HG03103 (cell line): Measurements from ENCODE around the gene SAPCD1.

Experiments
- ATAC-seq: cut with Tn5 transposase; IDR thresholded peaks from one replicate; pipeline ENCODE4 v1.9.1; 2021; ENCODE audit warnings: low read depth; ENCODE audit not compliant: unreplicated experiment

The SAPCD1 gene

DNA sequence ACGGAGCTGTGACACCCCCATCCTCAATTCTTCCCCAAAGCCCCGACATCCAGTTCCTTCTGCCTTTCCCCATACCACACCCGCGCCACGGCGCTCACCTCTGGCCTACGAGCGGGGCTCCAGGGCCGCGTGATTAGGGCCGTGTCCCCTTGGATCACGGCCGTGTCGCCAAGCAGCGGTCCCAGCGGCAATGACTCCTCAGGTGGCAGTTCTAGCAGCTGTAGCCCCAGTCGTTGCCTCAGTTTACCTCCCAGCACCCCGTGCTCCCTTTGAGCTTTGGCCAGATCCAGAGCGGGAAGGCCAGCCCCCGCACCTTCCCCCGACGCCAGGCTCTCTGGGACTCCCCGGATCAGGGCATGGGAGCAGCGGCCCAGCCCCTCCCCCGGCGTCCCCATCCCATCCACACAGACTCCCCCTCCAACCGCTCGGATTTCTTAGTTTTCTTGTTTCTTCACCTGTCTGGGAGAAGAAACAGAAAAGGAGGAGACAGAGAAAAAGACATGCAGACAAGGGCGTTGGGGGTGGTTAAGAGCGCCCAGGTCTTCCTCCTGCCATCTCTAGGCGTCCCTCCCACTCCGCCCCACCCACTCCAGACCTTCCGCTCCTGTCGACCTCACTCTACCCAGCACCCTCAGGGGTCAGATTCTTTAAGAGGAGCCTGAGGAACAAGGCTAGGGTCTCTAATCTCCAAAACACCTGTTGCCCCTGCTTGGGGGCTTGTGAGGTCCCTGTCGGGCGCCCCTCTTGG, 33.5 kb upstream of the SAPCD1 start, which contains the start of gene DDAH2:
TSS of gene DDAH2 (minus strand) at position 533 of the 748 bp plus-strand sequence. CDS start at position 395, 138 bp downstream.
- ATAC-seq = no peak

DNA sequence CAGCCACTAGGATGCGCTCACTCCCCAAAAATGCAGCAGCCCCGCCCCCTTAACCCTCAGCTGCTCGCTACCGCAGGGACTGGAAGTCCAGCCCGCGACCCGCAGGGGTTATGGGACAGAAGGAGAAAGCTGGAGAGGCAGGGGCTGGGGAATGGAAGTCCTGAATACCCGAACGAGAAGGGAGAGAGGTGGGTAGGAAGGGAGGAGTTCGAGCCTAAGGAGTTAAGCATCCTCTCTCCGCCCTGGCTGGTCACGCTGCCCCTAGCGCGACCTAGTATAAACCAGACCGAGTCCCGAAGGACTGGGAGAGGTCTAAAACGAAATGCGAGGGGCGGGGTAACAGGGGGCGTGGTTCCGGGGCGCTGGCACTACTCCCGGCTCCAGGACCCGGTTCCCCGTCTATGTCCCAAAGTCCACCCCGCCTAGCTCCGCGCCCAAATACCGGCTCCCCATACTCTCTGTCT, 32.9 kb upstream of the SAPCD1 start:
- ATAC-seq = no peak

DNA sequence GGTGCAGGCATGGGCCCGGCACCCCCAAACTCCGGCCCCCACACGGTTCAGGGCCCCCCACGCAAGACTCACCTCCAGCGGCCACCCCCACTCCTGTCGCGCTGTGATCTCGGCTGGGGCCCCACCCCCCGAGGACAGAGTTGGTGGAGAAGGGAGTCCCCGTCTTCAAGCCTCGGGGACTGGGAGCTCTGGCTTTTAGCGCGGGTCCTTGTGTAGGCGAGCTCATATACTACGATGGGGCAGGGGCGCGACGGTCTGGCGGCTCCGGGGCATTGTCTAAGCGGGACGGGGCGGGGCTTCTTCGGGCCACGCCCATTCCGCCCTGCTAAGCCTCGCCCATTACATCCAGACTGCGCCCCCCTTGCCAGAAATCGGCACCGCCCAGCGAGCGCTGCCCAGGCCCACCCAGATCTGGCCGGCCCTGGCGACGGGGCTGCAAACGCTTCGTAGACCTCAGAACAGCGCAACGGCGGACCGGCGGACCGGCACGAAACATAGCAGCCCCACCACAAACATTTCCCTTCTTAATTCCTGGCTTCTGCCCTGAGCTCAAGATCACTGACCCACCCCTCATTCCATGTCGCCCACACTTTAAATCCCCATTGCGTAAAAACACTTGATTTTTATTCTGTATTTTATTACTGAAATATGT, 32.4 kb upstream of the SAPCD1 start:
- no peak for ATAC-seq

DNA sequence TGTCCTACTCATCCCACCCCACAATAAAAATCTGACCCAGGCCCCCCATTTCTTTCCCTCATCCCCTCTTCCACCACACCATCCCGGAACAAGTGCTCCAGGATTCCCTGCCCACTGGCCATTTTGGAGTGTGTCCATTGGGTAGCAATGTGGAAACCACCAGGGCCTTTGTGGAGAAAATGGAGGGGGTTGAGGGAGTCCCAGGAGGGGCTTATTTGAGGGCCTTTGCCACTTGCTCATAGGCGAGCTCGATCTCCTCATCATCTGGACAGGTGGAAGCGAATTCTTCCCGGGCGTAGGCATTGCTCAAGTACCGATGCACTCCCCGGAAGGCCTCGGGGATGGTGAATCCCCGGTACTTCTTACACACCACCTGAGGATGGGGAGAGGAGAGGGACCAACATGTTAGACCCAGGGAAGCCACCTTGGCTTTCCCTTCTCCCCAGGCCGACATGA, 31.8 kb upstream of the SAPCD1 start:
- ATAC-seq = no peak

DNA sequence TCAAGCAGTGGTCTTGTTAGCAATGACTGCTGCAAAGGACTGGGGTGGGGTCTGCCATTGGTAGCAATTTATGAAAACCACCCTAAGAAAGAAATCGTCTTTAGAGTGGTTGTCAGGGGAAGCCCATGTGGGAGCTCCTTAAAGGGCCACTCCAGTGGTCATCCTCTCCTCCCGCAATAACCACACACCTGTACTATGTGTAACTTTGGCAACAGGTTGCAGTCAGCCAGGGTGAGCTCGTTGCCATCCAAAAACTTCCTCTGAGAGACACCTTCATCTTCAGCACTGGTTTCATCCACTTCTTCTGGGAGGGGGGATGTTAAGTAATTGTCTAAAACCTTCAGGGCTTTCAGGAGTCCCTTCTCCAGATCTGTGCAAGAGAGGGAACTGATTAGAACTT, 30.4 kb upstream of the SAPCD1 start:
- no peak for ATAC-seq

DNA sequence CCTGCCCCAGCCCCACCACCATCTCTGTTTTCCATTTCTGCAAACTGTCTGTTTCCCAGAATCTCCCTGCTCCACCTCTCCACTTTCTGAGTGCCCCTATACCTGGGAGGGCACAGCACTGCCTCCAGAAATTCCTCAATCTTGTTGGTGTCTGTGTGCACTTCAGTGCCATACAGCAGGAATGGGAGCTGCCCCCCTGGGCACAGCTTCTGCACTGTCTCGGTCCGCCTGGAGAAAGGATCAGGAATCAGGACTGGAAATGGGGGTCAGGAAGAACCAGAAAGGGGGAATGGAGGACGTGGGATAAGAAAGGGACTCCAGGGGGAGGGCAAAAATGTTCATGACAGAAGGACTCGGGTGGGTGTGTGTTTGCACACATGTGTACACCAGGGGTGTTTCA, 28.7 kb upstream of the SAPCD1 start:
- ATAC-seq = no peak

DNA sequence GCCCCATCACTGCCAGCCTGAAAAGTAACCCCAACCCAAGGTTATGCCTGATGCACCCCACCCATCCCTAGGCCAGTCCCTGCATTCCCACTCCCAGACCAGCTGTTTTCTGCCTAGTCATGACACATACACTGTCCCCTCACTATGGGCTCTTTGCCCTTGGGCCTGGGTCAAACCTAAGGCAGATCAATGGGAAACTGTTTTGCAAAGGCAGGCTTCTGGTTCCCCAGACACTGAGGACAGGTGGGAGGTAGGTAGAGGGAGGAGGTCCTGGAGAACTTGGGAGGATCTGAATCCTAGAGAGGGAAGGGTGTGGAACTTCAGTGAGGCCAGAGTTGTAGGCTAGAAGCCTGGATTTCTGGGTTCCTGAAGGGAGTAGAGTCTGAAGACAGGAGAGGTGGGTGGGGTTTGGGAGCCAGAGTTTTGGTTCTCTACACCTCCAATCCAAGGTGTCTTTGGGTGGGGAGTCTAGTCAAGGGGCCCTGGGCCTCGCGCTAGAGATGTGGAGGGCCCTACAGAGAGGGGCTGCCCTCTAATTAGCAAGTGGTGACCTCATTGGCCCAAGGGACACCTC, 28.1 kb upstream of the SAPCD1 start:
- ATAC-seq = no peak

DNA sequence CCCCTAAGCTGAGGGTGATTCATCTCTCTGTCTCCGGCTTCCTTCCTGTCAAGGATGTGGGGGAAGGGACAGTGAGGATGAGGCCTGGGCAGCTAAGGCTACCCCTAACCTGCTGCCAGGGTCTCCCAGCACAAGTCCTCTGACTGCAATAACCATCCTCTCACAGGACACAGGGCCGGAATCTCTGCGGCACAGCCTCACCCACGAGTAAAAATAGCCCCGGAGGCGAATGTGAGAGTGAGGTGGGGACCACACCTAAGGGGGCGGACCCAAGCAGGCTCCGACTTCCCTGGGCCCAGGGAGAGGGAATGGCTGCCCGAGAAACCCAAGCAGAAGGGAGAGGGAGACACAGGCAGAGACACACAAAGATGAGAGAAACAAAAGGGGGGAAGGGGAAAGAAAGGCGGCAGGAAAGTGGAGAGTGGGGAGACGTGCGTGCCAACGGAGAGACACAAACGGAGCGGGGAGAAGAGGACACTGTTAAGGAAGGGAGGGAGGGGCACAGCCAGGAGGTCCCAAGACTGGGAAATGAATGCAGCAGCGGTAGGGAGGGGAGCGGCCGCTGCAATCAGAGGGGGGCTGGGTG, 27.5 kb upstream of the SAPCD1 start:
- no peak for ATAC-seq

DNA sequence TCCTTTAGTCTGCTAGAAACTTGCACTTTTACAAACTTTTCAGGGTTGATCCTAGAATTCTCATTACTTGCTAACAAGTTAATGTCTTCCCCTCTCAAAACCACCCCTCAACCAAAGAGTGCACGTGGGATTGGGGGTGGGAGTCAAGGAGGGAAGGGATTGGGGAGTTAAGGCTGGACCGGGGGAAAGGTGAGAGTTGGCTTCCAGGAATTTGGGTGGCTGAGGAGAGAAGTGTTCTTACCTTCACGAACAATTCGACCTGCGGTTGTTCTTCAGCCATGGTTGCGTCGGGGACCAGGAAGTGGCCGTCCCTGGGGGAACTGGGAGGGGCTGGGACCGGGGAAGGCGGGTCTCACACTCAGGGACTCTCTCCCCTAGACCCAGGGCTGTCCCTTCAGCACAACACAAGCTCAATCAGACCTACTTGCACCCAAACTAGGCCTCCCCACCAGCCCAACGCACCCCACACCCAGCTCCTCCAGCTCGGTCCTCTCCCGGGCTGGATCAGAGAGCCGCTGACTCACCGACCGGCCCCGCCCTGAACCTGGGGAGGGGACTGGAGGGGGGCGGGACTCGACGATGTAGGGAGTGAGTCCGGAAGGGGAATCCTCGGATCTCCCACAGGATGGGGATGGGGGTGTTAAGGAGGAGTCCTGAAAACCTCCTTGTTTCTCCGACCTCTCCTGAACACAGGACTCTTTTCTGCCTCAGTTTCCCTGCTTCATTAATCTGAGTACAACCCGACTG, 26.3 kb upstream of the SAPCD1 start, which contains the start of gene CLIC1:
TSS of gene CLIC1 (minus strand) at position 510 of the 747 bp plus-strand sequence. CDS start at position 280, 230 bp downstream.
- no peak for ATAC-seq

DNA sequence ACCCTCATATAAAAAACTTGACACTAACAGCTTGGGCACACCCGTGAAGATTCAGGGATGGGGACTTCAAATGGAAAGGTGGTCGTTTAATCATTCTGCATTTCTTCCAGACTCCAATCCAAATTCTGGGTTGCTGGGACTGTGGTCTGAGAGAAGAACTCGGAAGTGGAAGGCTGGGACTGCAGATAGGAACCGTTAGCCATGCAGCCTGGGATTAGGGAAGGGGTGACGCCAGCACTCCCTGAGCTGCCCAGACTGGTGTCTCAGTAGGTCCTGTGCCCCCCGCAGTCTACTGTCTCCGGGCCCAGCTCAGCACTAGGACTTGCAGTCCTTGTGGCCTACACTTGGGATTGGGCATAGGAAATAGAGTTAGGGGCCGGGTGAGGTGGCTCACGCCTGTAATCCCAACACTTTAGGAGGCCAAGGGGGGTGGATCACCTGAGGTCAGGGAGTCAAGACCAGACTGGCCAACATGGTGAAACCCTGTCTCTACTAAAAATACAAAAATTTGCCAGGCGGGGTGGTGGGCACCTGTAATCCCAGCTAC, 25.6 kb upstream of the SAPCD1 start:
- no peak for ATAC-seq

DNA sequence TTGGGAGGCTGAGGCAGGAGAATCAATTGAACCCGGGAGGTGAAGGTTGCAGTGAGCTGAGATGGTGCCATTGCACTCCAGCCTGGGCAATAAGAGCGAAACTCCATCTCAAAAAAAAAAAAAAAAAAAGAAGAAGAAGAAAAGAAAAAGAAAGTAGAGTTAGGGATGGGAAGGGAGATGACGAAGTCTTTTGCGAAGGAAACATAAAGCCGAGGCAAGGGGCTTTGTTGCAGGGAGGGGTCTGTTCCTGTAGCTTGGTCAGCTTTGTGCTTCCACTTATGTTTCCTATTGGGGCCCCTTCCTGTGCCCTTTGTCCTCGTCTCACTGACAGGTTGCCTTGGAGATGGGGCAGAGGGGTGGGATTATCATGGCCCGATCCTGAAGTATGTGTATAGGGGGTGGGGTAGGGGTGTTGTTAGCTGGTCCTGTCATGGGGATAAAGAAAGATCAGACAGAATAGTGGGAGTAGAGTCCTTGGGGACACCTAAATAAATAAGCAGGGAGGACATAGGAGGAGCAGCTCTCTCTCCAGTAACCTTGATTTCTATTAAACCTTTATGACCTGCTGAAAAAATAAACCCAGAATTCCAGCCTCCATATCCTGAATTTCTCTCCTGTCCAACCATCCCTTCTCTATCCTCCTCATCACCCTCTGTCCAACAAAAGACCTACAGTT, 25.0 kb upstream of the SAPCD1 start:
- ATAC-seq = no peak

DNA sequence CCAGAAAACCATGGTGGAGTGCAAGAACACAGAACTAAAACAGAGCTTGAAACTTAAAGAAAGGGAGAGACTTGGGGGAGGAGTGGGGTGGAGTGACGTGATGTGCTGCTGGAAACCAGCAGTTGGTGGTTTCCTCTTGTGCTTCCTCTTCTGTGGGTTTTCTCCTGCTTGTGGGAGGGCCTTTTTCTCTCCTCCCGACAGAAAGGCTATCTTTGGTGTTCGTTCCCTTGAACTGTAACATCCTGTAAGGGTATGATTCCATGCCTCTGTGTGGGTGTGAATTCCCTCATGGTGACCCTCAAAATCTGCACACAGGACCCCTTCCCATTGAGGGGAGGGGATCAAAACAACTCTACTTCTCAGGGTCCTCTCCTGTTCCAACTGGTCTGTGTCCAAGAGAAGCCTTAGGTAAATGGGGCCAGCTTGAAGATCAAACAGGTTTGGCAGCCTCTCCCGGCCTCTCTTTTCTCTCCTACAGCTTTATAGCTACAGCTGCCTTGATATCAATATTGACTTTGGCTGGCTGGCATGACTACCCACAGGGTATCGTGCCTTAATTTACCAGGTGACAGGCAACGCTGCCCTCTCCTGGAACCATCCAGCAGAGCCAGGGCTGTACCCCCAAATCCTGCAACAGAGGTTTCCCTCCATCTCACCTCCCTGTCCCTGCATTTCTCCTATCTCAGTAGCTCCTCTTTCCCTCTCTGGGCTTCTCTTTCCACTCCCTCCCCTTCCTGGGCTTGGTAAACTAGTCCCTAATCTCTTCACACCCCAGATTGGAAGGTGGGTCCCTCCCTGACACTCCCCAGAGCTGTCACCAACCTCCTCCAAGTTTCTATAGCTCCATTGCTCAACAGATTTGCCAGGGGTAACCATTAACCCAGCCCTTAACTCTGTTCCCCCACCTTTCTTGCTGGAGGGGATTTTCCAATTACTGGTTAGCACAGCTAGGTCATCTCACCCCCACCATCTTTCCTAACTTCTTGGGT, 24.2 kb upstream of the SAPCD1 start:
- no peak for ATAC-seq

DNA sequence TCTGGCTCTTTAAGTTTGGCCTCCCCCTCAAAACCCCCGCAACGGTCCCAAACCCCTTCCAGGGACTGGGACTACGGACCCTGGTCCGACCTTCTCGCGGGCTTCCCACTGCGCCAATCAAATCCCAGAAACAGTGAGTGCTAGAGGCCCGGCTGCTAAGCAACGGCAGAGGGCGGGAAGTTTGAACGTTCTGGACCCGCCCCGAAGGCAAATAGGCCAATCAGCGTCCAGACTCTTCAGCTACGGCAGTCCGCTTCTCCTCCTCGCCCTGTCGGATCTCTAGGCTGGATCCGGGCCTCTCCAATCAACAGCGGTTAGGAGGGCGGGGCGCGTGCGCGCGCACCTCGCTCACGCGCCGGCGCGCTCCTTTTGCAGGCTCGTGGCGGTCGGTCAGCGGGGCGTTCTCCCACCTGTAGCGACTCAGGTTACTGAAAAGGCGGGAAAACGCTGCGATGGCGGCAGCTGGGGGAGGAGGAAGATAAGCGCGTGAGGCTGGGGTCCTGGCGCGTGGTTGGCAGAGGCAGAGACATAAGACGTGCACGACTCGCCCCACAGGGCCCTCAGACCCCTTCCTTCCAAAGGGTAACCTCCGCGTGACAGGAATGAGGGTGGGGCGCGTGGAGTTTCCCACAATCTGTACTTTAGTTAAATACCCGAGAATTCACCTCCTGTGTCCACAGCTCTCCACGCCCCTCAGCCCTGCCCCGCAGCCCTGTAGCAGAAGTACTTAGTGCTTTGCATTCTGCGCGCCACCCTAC, 22.6 kb upstream of the SAPCD1 start, which contains the start of gene MSH5:
TSS of gene MSH5 (plus strand) at position 367 of the 758 bp plus-strand sequence. CDS start 462 bp downstream, outside the sequence.
- peak; percentile 59 for ATAC-seq

DNA sequence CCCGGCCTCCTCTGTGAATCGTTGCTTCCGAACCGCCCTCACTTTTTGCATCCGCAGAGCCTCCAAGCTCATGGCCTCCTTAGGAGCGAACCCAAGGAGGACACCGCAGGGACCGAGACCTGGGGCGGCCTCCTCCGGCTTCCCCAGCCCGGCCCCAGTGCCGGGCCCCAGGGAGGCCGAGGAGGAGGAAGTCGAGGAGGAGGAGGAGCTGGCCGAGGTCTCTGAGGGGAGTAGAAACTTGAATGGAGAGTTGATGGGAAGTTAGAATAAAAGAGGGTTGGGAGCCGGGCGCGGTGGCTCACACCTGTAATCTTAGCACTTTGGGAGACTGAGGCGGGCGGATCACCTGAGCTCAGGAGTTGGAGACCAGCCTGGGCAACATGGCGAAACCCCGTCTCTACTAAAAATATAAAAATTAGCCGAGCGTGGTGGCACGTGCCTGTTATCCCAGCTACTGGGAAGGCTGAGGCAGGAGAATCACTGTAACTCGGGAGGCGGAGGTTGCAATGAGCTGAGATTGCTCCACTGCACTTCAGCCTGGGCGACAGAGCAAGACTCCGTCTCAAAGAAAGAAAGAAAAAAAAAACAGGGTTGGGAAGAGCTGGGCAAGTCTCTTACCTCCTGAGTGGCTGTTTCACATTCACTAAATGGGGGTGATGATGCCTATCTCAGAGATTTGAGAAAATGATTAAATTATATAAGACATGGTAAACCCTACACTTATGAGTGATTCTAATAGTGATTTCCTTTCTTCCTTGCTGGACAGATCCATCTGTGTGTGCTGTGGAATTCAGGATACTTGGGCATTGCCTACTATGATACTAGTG, 21.8 kb upstream of the SAPCD1 start:
- ATAC-seq = no peak

DNA sequence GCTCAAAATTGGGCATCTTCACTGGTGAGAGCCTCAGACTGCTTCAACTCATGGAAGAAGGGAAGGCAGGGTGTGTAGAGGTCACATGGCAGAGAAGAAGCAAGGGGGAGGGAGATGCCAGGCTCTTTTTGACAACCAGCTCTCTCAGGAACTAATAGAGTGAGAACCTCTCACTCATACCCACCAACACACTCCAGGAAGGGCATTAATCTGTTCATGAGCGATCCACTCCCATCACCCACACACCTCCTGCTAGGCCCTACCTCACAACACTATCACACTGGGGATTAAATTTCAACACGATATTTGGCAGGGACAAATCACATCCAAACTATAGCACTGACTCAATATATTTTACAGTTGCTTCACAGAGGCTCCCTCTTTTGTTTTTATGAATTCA, 20.6 kb upstream of the SAPCD1 start:
- ATAC-seq = no peak

DNA sequence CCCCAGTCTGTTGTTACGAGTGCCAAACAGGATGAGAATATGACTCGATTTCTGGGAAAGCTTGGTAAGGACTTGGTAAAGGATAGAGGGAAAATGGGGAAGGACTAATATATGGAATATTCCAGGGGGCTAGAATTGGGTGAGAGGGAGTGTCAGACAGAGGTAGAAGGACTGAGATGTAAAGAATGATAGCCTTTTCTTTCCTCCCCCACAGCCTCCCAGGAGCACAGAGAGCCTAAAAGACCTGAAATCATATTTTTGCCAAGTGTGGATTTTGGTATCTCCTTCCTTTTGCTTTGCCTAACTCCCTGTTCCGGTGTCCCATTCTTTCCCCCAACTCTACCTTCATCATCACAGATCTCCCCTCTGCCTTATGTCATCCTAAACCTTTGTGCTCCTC, 19.6 kb upstream of the SAPCD1 start:
- ATAC-seq = no peak

DNA sequence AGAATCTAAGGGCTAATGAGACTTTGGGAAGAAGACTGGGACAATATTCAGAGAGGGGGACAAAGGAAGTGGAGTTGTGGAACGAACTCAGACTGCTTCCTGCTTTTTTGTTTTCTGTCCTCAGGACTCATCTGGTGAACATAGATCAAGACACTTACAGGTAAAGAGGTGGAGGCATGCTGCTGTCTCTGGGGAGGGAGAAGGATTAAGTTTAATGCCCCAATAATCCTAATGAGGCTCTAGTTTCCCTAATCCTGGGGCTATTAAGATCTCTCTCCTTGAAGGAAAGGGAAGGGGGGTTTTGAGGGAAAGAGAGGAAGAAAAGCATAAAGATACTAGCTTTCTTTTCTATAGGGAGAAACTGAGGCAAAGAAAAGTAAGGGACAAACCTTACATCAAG, 18.0 kb upstream of the SAPCD1 start:
- ATAC-seq = no peak
